Measurements from ENCODE around the gene ZER1. TPM values are rescaled to one million over a fixed set of nuclear protein-coding genes. Genes with fewer than 3 reads are reported as not detected.
"Not testable (repeated sequence)": the region's sequence is repeated elsewhere in the genome, so short reads cannot be mapped to it uniquely, and the experiment has no call there.

ZER1 gene
- total RNA-seq, 1 donor from 2014 or later: 11.5 TPM

- no peak for DNase-seq (ENCODE audit: low read depth)
- no peak for TF ChIP-seq CTCF (conservative IDR thresholded peaks at IDR 0.05; ENCODE audit: low read depth, low read length)
- peak overlapping the region; percentile 79 for H3K4me3 ChIP-seq (ENCODE audit: low read depth, low read length)
Observed at GRCh38 chr9:128702949-128703615, 68.6 kb downstream of the ZER1 start.

- DNase-seq (ENCODE audit: low read depth): no peak
- peak; percentile 72 for TF ChIP-seq CTCF (conservative IDR thresholded peaks at IDR 0.05; ENCODE audit: low read depth, low read length)
- H3K4me3 ChIP-seq (ENCODE audit: low read depth, low read length): peak within 1 kb of the TSS; percentile 79
Observed at GRCh38 chr9:128702445-128702948, 69.2 kb downstream of the ZER1 start, which contains the start of gene PKN3. Gene PKN3, plus strand, starts transcription at chr9:128702503. Its CDS starts 413 bp downstream, at chr9:128702916.

- TF ChIP-seq CTCF (conservative IDR thresholded peaks at IDR 0.05; ENCODE audit: low read depth, low read length): no peak
- DNase-seq (ENCODE audit: low read depth): no peak
Observed at GRCh38 chr9:128701227-128701854, 70.4 kb downstream of the ZER1 start.

GRCh38 chr9:128699096-128699795, 72.5 kb downstream of the ZER1 start:
- H3K4me3 ChIP-seq (ENCODE audit: low read depth, low read length); DNase-seq (ENCODE audit: low read depth): not testable (repeated sequence)

More at GRCh38 chr9:128701227-128701854, 70.4 kb downstream of the ZER1 start:
- no peak overlapping the region for H3K4me3 ChIP-seq (ENCODE audit: low read depth, low read length)

GRCh38 chr9:128696923-128697707, 74.6 kb downstream of the ZER1 start:
- no peak for DNase-seq (ENCODE audit: low read depth)
- H3K4me3 ChIP-seq (ENCODE audit: low read depth, low read length): no peak overlapping the region
- no peak for TF ChIP-seq CTCF (conservative IDR thresholded peaks at IDR 0.05; ENCODE audit: low read depth, low read length)

GRCh38 chr9:128694344-128694743, 77.4 kb downstream of the ZER1 start:
- no peak for TF ChIP-seq CTCF (conservative IDR thresholded peaks at IDR 0.05; ENCODE audit: low read depth, low read length)
- H3K4me3 ChIP-seq (ENCODE audit: low read depth, low read length): no peak overlapping the region
- DNase-seq (ENCODE audit: low read depth): no peak

- H3K4me3 ChIP-seq (ENCODE audit: low read depth, low read length); DNase-seq (ENCODE audit: low read depth): not testable (repeated sequence)
Observed at GRCh38 chr9:128693738-128694137, 78.0 kb downstream of the ZER1 start.

Measured in epithelial cell of proximal tubule (primary cell).